GM19240 (cell line): Measurements from ENCODE around the gene CACNA1H.
"Not testable (repeated sequence)": the region's sequence is repeated elsewhere in the genome, so short reads cannot be mapped to it uniquely, and the experiment has no call there.

Experiments used
- DNase-seq: peaks from one replicate; pipeline ENCODE4 v3.0.0; 2011; ENCODE audit warnings: low spot score; ENCODE audit not compliant: insufficient read length

CACNA1H gene

GRCh38 chr16:1190789-1191188 is 37.9 kb downstream of the CACNA1H start:
- not testable (repeated sequence) for DNase-seq

GRCh38 chr16:1192384-1193073 is 39.6 kb downstream of the CACNA1H start:
- no peak for DNase-seq

GRCh38 chr16:1193143-1193824 is 40.4 kb downstream of the CACNA1H start:
- no peak for DNase-seq

- no peak for DNase-seq
These were observed 41.1 kb downstream of the CACNA1H start for GRCh38 chr16:1193825-1194581.

GRCh38 chr16:1194665-1195392 is 41.9 kb downstream of the CACNA1H start:
- no peak for DNase-seq

- no peak for DNase-seq
These were observed 42.4 kb downstream of the CACNA1H start for GRCh38 chr16:1195393-1195666.

- no peak for DNase-seq
These were observed 43.6 kb downstream of the CACNA1H start for GRCh38 chr16:1196494-1196893.

- DNase-seq = no peak
These were observed 44.4 kb downstream of the CACNA1H start for GRCh38 chr16:1197237-1197866.

- DNase-seq = no peak
These were observed 45.3 kb downstream of the CACNA1H start for GRCh38 chr16:1198194-1198593.

GRCh38 chr16:1198671-1199346 is 45.9 kb downstream of the CACNA1H start:
- not testable (repeated sequence) for DNase-seq

- DNase-seq = no peak
These were observed 46.6 kb downstream of the CACNA1H start for GRCh38 chr16:1199347-1200013.

- DNase-seq = no peak
These were observed 47.2 kb downstream of the CACNA1H start for GRCh38 chr16:1200014-1200627.

- DNase-seq = no peak
These were observed 48.5 kb downstream of the CACNA1H start for GRCh38 chr16:1201444-1201843.

GRCh38 chr16:1202274-1202673 is 49.4 kb downstream of the CACNA1H start:
- no peak for DNase-seq

GRCh38 chr16:1204933-1205332 is 52.0 kb downstream of the CACNA1H start:
- no peak for DNase-seq

- no peak for DNase-seq
These were observed 53.4 kb downstream of the CACNA1H start for GRCh38 chr16:1206326-1206725.

- DNase-seq = no peak
These were observed 53.9 kb downstream of the CACNA1H start for GRCh38 chr16:1206786-1207185.

GRCh38 chr16:1208239-1208830 is 55.4 kb downstream of the CACNA1H start:
- DNase-seq = no peak

- no peak for DNase-seq
These were observed 56.2 kb downstream of the CACNA1H start for GRCh38 chr16:1209081-1209480.
